Lower leg skin (tissue), 4 donors: ENCODE data around the gene CAPSL. TPM values are rescaled to one million over a fixed set of nuclear protein-coding genes. Genes with fewer than 3 reads are reported as not detected.

Source experiments
- DNase-seq, 2 donors: peaks; one replicate each; pipeline ENCODE4 v3.0.0-alpha.2; 2019; ENCODE audit warnings: low spot score in 2 of 2
- H3K4me3 ChIP-seq: fragments of 200-600 bp; sonication (generic); 2 replicates; pipeline ENCODE4 v1.5.1; 2017; ENCODE audit warnings: mild to moderate bottlenecking, low read depth; ENCODE audit not compliant: poor library complexity, severe bottlenecking
- POLR2A ChIP-seq, 2 donors: fragments of 450-650 bp; IDR thresholded peaks; one replicate each; pipeline ENCODE4 v1.6.1; 2016 to 2017; ENCODE audit warnings: antibody characterized with exemption in 2 of 2, mild to moderate bottlenecking in 1 of 2, moderate library complexity in 1 of 2
- WGBS, 2 donors: methylation state at CpG; one replicate each; pipeline ENCODE4 v1.1.5; 2018; 5-methylcytosine and 5-hydroxymethylcytosine counted together
- intact Hi-C: fragments of 100-400 bp; cut with DNase I; formaldehyde crosslinking; loops from one replicate; pipeline ENCODE4 v1.15.0; 2023; ENCODE audit warnings: low total_unique reads
- total RNA-seq, 4 donors: library from RNA; depleted of rRNA; stranded (reverse); fragments of >200 nt; gene quantifications; one replicate each; pipeline ENCODE4 v1.1.0, GENCODE V29; 2016
- TF ChIP-seq, protein P1 (sequence below), 3 donors: fragments of 450-650 bp; IDR thresholded peaks; one replicate each; pipeline ENCODE4 v1.5.1; 2016; ENCODE audit warnings: antibody characterized with exemption in 3 of 3, mild to moderate bottlenecking in 3 of 3, moderate library complexity in 2 of 3

CAPSL gene
- total RNA-seq, 4 donors from 2014 or later = not detected

DNA sequence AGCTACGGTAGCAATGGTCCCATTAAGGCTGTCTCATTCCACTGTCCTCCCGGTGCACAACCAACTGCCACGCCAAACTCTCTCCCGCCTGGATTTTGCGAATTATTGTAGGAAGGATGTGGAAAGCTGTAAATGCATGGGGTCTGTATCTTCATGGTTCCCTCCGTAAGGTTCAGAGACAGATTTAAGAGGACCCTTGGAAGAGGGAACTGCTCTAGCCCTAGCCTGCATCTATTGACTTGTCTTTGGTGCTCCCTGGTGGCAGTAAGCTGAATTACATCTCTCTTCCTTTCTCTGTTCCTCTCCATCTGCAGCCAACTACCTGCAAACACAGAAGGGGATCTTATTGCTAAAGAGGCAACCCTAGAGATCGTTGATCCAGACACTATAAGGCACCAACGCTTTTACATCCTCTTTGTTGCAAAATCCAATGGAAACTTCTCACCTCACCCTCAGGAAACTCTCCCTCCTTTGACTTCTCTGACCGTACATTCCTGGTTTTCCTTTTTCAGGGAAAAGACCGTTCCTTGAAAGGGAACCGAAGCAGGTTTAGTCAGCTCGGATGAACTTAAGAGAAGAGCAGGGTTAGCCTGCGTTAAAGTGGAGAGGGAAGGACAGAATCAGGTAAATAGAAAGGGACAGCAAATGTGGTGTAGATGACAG is 11.9 kb downstream of the CAPSL start:
- H3K4me3 ChIP-seq = no peak overlapping the region
- WGBS, 2 donors = 33% methylated on average over 13 of the region's 13 CpGs
- peak in 1 of 2 donors; percentile 46 for DNase-seq
- intact Hi-C loops = loop anchor here (10.0 kb wide), 1 partner anchor 272 kb away; no protein-coding TSS in a partner anchor
- TF ChIP-seq, protein P1, sequence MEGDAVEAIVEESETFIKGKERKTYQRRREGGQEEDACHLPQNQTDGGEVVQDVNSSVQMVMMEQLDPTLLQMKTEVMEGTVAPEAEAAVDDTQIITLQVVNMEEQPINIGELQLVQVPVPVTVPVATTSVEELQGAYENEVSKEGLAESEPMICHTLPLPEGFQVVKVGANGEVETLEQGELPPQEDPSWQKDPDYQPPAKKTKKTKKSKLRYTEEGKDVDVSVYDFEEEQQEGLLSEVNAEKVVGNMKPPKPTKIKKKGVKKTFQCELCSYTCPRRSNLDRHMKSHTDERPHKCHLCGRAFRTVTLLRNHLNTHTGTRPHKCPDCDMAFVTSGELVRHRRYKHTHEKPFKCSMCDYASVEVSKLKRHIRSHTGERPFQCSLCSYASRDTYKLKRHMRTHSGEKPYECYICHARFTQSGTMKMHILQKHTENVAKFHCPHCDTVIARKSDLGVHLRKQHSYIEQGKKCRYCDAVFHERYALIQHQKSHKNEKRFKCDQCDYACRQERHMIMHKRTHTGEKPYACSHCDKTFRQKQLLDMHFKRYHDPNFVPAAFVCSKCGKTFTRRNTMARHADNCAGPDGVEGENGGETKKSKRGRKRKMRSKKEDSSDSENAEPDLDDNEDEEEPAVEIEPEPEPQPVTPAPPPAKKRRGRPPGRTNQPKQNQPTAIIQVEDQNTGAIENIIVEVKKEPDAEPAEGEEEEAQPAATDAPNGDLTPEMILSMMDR (IDR thresholded peaks at IDR 0.05) = peak in 1 of 3 donors; percentile 26
- no peak for TF ChIP-seq POLR2A (IDR thresholded peaks at IDR 0.05)

DNA sequence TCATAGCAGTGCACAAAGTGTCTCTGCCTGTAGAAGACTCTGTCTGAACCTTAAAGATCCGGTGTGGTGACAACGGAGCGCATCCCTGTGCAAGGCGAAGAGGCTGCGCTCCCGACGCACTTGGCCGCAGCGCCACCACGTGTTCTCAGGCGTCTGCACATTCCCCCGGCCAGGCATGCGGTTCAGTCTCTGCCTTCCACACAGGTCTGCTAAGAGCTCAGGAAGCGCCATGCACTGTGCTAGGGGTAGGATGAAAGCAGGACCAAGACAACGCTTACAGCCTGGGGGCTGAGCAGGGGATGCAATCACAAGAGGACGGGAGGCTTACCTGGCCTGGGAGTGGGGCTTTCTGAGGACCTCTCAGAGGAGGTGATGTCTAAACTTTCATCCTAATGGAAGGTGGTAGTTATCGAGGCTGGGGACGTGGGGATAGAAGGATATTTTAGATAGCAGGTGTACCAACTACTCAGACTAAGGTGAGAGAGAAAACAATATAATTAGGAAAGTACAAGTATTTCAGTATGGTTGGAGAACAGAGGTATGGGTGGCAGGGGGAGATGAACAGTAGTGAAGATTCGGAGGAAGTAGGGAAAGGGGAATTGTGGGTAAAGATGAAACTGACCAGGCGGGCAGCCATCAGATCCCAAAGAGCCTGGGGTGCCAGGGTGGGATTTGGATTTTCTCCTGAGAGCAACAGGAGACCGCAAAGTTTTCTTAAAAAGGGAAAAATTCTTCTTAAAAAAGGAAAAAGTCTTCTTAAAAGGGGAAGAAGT is 13.3 kb downstream of the CAPSL start:
- TF ChIP-seq, protein P1 (IDR thresholded peaks at IDR 0.05) = no peak
- TF ChIP-seq POLR2A (IDR thresholded peaks at IDR 0.05) = no peak
- peak; percentile 38 to 93 for DNase-seq
- intact Hi-C loops = loop anchor here (5.0 to 10.0 kb wide), 2 partner anchors 148 to 270 kb away; no protein-coding TSS in a partner anchor
- H3K4me3 ChIP-seq = no peak overlapping the region
- WGBS, 2 donors = 13 to 16% methylated on average over 20 to 21 of the region's 21 CpGs

DNA sequence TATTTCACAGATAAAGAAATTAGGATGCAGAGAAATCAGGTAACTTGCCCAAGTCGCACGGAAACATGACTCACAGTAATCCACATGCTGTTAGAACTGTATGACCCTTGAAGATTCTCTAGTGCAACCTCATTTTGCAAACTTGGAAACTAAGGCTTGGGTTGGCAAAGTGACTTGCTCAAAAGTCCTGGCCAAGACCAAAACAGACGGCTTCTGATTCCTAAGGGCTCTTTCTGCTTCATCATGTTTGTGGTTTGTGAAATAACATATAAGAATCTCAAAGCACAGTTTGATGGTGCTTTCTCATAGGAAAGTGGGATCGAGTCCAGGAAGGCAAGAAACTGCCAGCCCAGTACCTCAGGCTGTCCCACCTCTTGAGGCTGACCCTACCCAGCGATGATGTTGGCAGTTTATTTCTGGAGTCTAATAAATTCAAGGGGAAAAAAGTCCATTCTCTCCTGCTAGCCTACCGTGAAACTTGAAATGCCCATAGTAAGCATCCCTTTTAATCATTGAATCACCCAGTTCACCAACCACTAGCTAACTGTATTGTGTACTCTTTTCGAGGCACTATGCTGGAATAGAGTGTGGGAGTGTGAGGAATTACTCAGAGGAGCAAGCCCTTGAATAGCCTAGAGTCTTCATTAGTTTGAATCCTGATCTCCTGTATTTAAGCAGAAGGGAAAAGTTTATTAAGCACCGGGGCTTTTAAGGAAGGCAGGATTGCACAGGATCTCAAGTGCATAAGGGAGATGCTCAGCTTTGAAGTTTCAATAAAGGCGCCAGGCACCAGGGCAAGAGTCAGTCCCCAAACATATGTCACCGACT is 14.1 kb downstream of the CAPSL start:
- H3K4me3 ChIP-seq = no peak overlapping the region
- intact Hi-C loops = loop anchor here (5.0 to 10.0 kb wide), 2 partner anchors 147 to 270 kb away; no protein-coding TSS in a partner anchor

DNA sequence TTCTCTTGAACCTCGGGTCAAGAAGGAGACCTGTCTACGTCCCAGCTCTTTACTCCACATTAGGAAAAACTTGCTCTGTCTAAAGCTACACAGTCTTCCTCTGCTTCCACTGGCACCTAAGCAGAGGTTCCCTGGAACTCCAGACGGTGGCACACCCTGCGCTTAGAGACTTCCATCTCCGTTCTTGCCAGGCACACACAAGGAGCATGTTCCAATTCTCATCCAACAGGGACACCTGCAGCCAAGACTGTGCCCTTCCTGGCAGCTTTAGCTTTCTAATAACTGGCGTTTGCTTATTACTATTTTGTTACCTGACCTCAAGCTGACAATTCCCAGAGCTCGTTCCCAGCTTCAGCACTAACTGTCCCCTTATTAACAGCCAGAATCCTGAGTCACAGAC is 16.0 kb downstream of the CAPSL start:
- intact Hi-C loops = loop anchor here (5.0 to 10.0 kb wide), 2 partner anchors 145 to 268 kb away; no protein-coding TSS in a partner anchor
- TF ChIP-seq, protein P1 (IDR thresholded peaks at IDR 0.05) = no peak
- H3K4me3 ChIP-seq = no peak overlapping the region
- no peak for DNase-seq
- 46 to 48% methylated on average over 7 of the region's 7 CpGs for WGBS, 2 donors

More for the DNA sequence above, 14.1 kb downstream of the CAPSL start:
- 38 to 45% methylated on average over 10 of the region's 10 CpGs for WGBS, 2 donors
- no peak for DNase-seq
- TF ChIP-seq, protein P1 (IDR thresholded peaks at IDR 0.05) = no peak
- no peak for TF ChIP-seq POLR2A (IDR thresholded peaks at IDR 0.05)

DNA sequence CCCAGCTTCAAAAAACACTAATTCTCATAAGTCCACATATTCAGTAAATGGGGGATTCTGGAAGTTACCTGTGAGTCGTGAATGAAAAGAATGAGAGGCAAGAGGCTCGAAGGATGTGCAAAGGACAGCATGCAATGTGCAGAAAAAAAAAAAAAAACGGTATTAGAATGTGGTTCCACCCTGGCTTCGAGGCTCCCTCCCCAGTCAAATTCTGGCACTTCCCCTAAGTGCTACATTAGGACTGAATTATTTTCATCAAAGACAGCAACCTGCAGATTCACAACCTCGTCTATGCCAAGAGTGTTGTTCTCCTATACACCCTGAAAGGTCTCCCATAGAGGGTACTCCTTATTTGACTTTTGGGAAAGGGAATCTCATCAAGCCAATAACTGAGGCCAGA is 16.5 kb downstream of the CAPSL start:
- TF ChIP-seq, protein P1 (IDR thresholded peaks at IDR 0.05) = no peak
- TF ChIP-seq POLR2A (IDR thresholded peaks at IDR 0.05) = no peak
- intact Hi-C loops = loop anchor here (5.0 to 10.0 kb wide), 2 partner anchors 145 to 267 kb away; no protein-coding TSS in a partner anchor
- H3K4me3 ChIP-seq = no peak overlapping the region
- WGBS, 2 donors = 40 to 60% methylated on average over 5 of the region's 5 CpGs
- no peak for DNase-seq
